ENCODE data around the gene TSR2.

- TF ChIP-seq FOS (IDR thresholded peaks at IDR 0.05; ENCODE audit: borderline replicate concordance, insufficient read depth, low read length): no peak
- TF ChIP-seq, protein P1, sequence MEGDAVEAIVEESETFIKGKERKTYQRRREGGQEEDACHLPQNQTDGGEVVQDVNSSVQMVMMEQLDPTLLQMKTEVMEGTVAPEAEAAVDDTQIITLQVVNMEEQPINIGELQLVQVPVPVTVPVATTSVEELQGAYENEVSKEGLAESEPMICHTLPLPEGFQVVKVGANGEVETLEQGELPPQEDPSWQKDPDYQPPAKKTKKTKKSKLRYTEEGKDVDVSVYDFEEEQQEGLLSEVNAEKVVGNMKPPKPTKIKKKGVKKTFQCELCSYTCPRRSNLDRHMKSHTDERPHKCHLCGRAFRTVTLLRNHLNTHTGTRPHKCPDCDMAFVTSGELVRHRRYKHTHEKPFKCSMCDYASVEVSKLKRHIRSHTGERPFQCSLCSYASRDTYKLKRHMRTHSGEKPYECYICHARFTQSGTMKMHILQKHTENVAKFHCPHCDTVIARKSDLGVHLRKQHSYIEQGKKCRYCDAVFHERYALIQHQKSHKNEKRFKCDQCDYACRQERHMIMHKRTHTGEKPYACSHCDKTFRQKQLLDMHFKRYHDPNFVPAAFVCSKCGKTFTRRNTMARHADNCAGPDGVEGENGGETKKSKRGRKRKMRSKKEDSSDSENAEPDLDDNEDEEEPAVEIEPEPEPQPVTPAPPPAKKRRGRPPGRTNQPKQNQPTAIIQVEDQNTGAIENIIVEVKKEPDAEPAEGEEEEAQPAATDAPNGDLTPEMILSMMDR (IDR thresholded peaks at IDR 0.05; ENCODE audit: extremely low read depth in 1 of 2, insufficient read depth in 1 of 2, low read depth in 1 of 2, low read length in 2 of 2): no peak
These were observed 43.7 kb downstream of the TSR2 start for GRCh38 chrX:54483946-54484345.

Data from endothelial cell of umbilical vein (primary cell).